ENCODE results near the gene SLC24A3.

SLC24A3 gene

DNA sequence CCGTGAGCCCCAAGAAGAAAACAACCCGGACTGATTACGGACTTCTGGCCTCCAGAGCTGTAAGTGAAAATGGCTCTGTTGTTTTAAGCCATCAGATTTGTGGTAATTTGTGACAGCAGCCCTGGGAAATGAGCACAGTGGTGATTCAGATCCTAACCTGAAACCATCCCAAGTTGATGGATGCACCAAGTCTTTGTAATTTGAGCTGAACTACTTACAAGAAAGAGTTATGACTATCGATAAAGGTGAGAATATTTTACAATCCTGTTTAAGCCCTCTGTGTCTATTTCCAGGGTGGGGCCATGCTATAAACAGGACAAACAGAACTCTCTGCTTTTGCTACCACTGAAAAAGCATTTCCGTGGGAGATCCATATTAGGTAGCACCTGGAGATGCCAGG lies 526.5 kb downstream of the SLC24A3 start:
- Histone ChIP-seq H3K9ac (ENCODE audit: low read depth, low read length) (no peak overlapping the region), H3K27me3 (ENCODE audit: control insufficient read depth, insufficient read depth, low read length) (peaks cover 27% of the 10 kb centered on the region)

DNA sequence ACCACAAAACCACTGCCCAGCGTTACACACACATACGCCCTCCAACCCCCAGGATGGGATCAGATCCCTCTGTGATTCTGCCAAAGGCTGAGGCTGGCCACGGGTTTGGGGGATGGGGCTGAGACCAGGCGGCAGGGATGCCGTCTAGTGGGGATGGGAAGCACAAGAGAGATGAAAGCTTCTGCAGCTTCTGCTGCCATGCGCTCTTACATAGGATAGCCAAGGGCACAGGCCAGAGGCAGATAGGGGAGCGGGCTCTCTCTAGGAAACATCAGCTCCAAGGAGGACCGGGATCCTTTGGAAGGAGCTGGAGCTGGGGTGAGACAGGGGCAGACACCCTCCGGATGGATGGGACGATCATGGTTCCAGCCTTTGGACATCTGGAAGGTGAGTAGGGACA lies 526.9 kb downstream of the SLC24A3 start:
- Histone ChIP-seq H3K4me1 (ENCODE audit: control insufficient read depth, insufficient read depth, low read length) (peaks cover 25% of the 10 kb centered on the region), H3K4me3 (ENCODE audit: low read length) (no peak overlapping the region), H3K4me2 (ENCODE audit: low read length) (no peak overlapping the region), H3K27me3 (ENCODE audit: control insufficient read depth, insufficient read depth, low read length) (peaks cover 27% of the 10 kb centered on the region), H3K9me3 (replicated peaks; ENCODE audit: low read length) (no peaks in the 10 kb centered on the region), H3K36me3 (ENCODE audit: insufficient read depth, low read length) (no peaks in the 10 kb centered on the region), H3K9ac (ENCODE audit: low read depth, low read length) (no peak overlapping the region)

More for the DNA sequence above, 526.5 kb downstream of the SLC24A3 start:
- Histone ChIP-seq H3K9me3 (replicated peaks; ENCODE audit: low read length) (no peaks in the 10 kb centered on the region), H3K4me3 (ENCODE audit: low read length) (no peak overlapping the region), H3K36me3 (ENCODE audit: insufficient read depth, low read length) (no peaks in the 10 kb centered on the region), H3K4me2 (ENCODE audit: low read length) (no peak overlapping the region), H3K4me1 (ENCODE audit: control insufficient read depth, insufficient read depth, low read length) (peaks cover 25% of the 10 kb centered on the region)

DNA sequence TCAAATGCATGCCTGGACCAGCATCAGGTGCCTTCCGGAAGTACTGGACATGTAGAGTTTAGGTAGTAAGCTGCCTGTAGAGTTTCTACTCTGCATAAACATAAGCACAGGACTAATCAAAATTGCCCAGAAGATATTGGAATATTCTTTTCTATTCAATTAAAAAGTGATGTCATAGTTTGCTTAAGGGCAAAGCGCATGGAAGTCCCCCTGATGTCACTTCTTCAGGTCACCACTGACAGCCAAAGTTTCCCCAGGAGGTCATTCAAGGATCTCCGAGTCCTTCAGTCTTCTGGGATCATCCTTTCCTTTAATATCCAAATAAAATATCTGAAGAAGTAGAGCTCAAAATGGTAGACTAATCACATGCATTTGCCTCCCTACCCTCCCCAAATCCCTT lies 528.1 kb downstream of the SLC24A3 start:
- Histone ChIP-seq H3K9me3 (replicated peaks; ENCODE audit: low read length) (no peaks in the 10 kb centered on the region), H3K36me3 (ENCODE audit: insufficient read depth, low read length) (no peaks in the 10 kb centered on the region), H3K9ac (ENCODE audit: low read depth, low read length) (no peak overlapping the region)

DNA sequence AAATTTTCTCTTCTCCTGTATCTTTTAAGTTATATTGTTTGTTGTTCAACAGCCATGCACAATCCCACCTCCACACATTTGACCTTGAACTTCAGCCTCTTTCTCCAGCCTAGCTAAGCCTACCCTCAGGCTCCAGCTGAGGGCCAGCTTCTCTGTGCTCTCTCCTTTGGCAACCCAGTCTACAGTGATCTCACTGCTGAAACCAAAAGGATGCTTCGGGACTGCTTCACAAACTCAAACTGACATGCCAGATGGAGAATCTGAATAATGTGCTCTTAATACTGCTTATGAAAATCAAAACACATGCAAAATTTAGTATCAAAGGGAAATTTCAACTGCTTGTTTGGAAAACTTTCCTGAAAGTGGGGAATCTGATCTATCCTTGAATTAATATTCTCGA lies 529.5 kb downstream of the SLC24A3 start:
- Histone ChIP-seq H3K9me3 (replicated peaks; ENCODE audit: low read length) (no peaks in the 10 kb centered on the region), H3K27me3 (ENCODE audit: control insufficient read depth, insufficient read depth, low read length) (peaks cover 27% of the 10 kb centered on the region), H3K9ac (ENCODE audit: low read depth, low read length) (no peak overlapping the region), H3K4me3 (ENCODE audit: low read length) (no peak overlapping the region), H3K4me2 (ENCODE audit: low read length) (no peak overlapping the region), H3K36me3 (ENCODE audit: insufficient read depth, low read length) (no peaks in the 10 kb centered on the region), H3K4me1 (ENCODE audit: control insufficient read depth, insufficient read depth, low read length) (peaks cover 6% of the 10 kb centered on the region)

More for the DNA sequence above, 528.1 kb downstream of the SLC24A3 start:
- H3K27me3 ChIP-seq (ENCODE audit: control insufficient read depth, insufficient read depth, low read length), result peaks cover 27% of the 10 kb centered on the region
- no peak overlapping the region for H3K4me3 ChIP-seq (ENCODE audit: low read length)
- H3K4me2 ChIP-seq (ENCODE audit: low read length), result no peak overlapping the region
- peaks cover 17% of the 10 kb centered on the region for H3K4me1 ChIP-seq (ENCODE audit: control insufficient read depth, insufficient read depth, low read length)

DNA sequence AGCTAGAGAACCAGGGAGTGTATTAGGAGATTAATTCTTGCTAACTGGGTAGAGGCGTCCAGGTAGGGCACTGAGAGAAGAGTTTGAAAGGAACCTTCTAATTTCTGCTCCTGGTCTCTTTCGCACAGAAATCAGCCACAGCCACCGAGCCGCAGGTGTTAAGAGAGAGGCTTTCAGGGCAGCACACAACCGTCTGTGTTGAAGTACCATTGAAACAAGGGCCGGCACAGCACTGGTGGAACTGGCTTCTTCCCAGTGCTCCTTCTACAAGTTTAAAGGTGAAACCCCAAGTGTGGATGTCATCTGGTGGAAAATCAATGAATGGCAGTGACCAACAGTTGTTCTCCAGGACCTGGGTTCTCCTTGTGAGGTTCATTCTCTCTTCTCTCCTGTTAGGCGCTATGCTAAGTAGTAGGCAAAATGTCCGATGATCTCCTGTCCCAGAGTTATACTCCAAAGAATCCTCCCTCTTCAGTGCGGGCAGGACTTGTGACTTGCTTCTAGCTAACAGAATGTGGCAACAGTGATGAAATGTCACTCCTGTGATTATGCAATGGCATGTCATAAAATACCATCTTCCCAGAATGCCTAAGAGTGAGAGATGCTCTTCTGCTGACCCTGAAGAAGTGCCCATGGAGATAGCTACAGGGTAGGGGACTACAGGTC lies 530.7 kb downstream of the SLC24A3 start:
- H3K36me3 ChIP-seq (ENCODE audit: insufficient read depth, low read length), result no peaks in the 10 kb centered on the region
- H3K4me3 ChIP-seq (ENCODE audit: low read length), result no peak overlapping the region
- no peaks in the 10 kb centered on the region for H3K4me1 ChIP-seq (ENCODE audit: control insufficient read depth, insufficient read depth, low read length)
- no peak overlapping the region for H3K9ac ChIP-seq (ENCODE audit: low read depth, low read length)
- no peaks in the 10 kb centered on the region for H3K9me3 ChIP-seq (replicated peaks; ENCODE audit: low read length)
- no peak overlapping the region for H3K4me2 ChIP-seq (ENCODE audit: low read length)
- H3K27me3 ChIP-seq (ENCODE audit: control insufficient read depth, insufficient read depth, low read length), result peaks cover 27% of the 10 kb centered on the region

DNA sequence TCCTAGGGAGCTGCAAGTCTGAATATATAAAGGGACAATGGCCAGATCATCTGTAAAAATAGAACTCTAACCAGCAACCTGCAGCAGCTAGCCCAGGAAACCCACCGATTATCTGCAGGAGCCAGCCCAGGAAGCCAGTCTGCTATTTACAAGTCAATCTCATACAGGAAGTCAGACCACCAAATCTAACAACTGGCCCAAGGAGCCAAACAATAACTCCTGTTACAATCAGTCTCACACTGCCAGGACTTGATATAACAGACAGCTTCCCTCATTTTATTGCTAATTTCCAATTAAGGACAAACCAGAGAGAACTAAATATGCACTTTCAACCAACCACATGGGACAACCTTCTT lies 531.2 kb downstream of the SLC24A3 start:
- Histone ChIP-seq H3K27me3 (ENCODE audit: control insufficient read depth, insufficient read depth, low read length) (peaks cover 28% of the 10 kb centered on the region), H3K4me1 (ENCODE audit: control insufficient read depth, insufficient read depth, low read length) (no peaks in the 10 kb centered on the region), H3K4me2 (ENCODE audit: low read length) (no peak overlapping the region), H3K9ac (ENCODE audit: low read depth, low read length) (no peak overlapping the region), H3K9me3 (replicated peaks; ENCODE audit: low read length) (no peaks in the 10 kb centered on the region), H3K4me3 (ENCODE audit: low read length) (no peak overlapping the region), H3K36me3 (ENCODE audit: insufficient read depth, low read length) (no peaks in the 10 kb centered on the region)

DNA sequence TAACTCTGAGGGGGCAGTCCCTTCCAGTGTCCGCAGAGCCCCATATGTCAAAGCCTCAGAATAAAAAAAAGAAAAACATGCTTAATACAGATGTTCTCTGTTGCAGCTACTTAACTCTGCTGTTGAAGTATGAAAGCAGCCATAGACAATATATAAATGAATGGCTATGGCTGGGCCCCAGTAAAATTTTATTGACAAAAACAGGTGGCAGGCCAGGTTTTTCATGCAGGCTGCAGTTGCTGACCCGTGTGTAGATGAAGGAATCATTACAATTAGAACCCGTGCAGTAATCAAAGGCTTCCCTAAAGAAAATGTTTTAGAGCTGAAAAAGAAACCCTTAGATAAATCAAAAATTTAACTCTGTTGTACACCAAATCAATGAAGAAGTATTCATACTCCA lies 532.7 kb downstream of the SLC24A3 start:
- Histone ChIP-seq H3K4me3 (ENCODE audit: low read length) (no peak overlapping the region), H3K27me3 (ENCODE audit: control insufficient read depth, insufficient read depth, low read length) (peaks cover 41% of the 10 kb centered on the region), H3K36me3 (ENCODE audit: insufficient read depth, low read length) (no peaks in the 10 kb centered on the region), H3K9me3 (replicated peaks; ENCODE audit: low read length) (no peaks in the 10 kb centered on the region), H3K9ac (ENCODE audit: low read depth, low read length) (no peak overlapping the region), H3K4me2 (ENCODE audit: low read length) (no peak overlapping the region), H3K4me1 (ENCODE audit: control insufficient read depth, insufficient read depth, low read length) (no peaks in the 10 kb centered on the region)

DNA sequence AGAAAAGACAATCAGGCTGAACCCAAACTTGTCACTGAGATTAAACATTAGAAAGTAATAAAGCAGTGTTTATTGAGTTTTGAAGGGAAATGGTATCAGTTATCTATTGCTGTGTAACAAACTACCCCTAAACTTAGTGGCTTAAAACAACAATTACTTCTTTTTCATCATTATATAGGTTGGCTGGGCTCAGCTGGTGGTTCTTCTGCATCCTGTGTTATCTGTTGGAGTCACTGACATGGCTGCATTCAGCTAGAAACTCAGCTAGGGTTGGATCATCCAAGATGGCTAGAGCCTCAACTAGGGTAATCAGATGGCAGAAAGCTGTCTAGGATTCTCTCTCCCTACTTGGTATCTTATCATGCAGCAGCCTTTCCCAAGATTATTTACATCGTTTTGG lies 533.1 kb downstream of the SLC24A3 start:
- Histone ChIP-seq H3K9me3 (replicated peaks; ENCODE audit: low read length) (no peaks in the 10 kb centered on the region), H3K4me2 (ENCODE audit: low read length) (no peak overlapping the region), H3K36me3 (ENCODE audit: insufficient read depth, low read length) (no peaks in the 10 kb centered on the region), H3K27me3 (ENCODE audit: control insufficient read depth, insufficient read depth, low read length) (peaks cover 42% of the 10 kb centered on the region), H3K9ac (ENCODE audit: low read depth, low read length) (no peak overlapping the region), H3K4me1 (ENCODE audit: control insufficient read depth, insufficient read depth, low read length) (no peaks in the 10 kb centered on the region), H3K4me3 (ENCODE audit: low read length) (no peak overlapping the region)

DNA sequence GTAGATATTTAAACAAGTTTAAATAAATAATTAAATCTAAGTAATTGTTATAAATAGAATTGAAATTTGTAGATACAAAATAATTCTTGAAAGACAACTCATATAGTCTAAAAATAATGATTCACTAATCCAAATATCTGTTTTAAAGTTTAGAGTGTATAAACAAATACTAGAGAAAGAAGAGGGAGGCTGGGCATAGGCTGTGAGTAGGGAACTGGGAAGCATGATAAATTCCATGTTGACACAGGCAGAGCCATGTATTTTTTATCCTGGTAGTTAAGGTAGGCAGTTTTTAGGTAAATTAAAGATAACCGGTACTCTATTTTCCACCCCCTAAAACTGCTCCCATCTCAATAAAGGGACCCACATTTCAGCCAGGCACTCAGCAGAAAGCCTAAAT lies 534.0 kb downstream of the SLC24A3 start:
- Histone ChIP-seq H3K9me3 (replicated peaks; ENCODE audit: low read length) (no peaks in the 10 kb centered on the region), H3K9ac (ENCODE audit: low read depth, low read length) (no peak overlapping the region), H3K4me1 (ENCODE audit: control insufficient read depth, insufficient read depth, low read length) (no peaks in the 10 kb centered on the region), H3K36me3 (ENCODE audit: insufficient read depth, low read length) (no peaks in the 10 kb centered on the region), H3K4me3 (ENCODE audit: low read length) (no peak overlapping the region), H3K27me3 (ENCODE audit: control insufficient read depth, insufficient read depth, low read length) (peaks cover 42% of the 10 kb centered on the region), H3K4me2 (ENCODE audit: low read length) (no peak overlapping the region)

DNA sequence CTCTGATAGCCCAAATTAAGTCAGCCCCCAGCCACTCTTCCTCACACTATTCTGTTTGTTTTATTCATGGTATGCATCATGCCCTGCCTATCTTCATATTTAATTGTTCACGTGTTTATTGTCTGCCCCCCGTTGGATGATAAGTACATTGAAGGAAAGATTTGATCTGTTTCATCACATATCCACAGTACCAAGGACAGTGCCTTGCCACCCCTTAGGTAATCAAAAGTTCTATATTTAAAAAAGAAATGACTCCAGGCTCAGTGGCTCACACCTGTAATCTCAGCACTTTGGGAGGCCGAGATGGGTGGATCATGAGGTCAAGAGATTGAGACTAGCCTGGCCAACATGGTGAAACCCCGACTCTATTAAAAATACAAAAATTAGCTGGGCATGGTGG lies 535.5 kb downstream of the SLC24A3 start:
- H3K9me3 ChIP-seq (replicated peaks; ENCODE audit: low read length), result no peaks in the 10 kb centered on the region
- no peaks in the 10 kb centered on the region for H3K4me1 ChIP-seq (ENCODE audit: control insufficient read depth, insufficient read depth, low read length)
- H3K27me3 ChIP-seq (ENCODE audit: control insufficient read depth, insufficient read depth, low read length), result peaks cover 37% of the 10 kb centered on the region
- H3K4me3 ChIP-seq (ENCODE audit: low read length), result no peak overlapping the region
- H3K4me2 ChIP-seq (ENCODE audit: low read length), result no peak overlapping the region
- H3K9ac ChIP-seq (ENCODE audit: low read depth, low read length), result no peak overlapping the region
- H3K36me3 ChIP-seq (ENCODE audit: insufficient read depth, low read length), result no peaks in the 10 kb centered on the region

DNA sequence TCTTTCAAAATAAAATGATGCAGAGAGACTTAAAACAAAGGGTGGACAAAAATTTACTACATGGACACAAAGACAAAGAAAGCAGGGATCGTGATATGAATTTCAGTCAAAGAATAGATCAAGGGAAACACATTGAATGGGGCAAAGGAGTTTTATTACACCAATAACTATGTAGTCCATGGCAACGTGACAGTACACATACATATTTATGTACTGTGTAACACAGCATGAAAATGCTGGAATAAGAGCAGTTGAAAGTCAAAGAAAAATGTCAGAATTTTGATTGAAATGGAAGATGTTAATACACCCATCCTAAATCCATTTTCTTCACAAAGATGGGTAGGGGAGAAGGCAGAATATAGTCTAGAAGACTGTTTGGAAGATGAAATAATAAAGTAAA lies 536.2 kb downstream of the SLC24A3 start:
- Histone ChIP-seq H3K9me3 (replicated peaks; ENCODE audit: low read length) (no peaks in the 10 kb centered on the region), H3K4me1 (ENCODE audit: control insufficient read depth, insufficient read depth, low read length) (no peaks in the 10 kb centered on the region), H3K36me3 (ENCODE audit: insufficient read depth, low read length) (no peaks in the 10 kb centered on the region), H3K9ac (ENCODE audit: low read depth, low read length) (no peak overlapping the region), H3K4me2 (ENCODE audit: low read length) (no peak overlapping the region), H3K27me3 (ENCODE audit: control insufficient read depth, insufficient read depth, low read length) (peaks cover 31% of the 10 kb centered on the region), H3K4me3 (ENCODE audit: low read length) (no peak overlapping the region)

DNA sequence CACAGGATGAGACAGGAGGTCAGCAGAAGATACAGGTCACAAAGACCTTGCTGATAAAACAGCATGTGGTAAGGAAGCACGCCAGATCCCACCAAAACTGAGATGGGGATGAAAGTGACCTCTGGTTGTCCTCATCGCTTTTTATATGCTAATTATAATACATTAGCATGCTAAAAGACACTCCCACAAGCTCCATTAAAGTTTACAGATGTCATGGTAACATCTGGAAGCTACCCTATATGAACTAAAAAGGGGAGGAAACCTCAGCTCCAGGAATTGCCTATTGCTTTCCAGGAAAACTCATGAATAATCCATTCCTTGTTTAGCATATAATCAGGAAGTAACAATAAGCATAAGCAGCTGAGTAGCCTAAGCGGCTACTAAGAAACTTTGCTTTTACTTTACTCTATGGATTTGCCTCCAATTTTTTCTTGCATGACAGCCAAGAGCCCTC lies 537.2 kb downstream of the SLC24A3 start:
- Histone ChIP-seq H3K4me1 (ENCODE audit: control insufficient read depth, insufficient read depth, low read length) (no peaks in the 10 kb centered on the region), H3K36me3 (ENCODE audit: insufficient read depth, low read length) (no peaks in the 10 kb centered on the region), H3K4me2 (ENCODE audit: low read length) (no peak overlapping the region), H3K4me3 (ENCODE audit: low read length) (no peak overlapping the region), H3K27me3 (ENCODE audit: control insufficient read depth, insufficient read depth, low read length) (peaks cover 28% of the 10 kb centered on the region), H3K9ac (ENCODE audit: low read depth, low read length) (no peak overlapping the region), H3K9me3 (replicated peaks; ENCODE audit: low read length) (no peaks in the 10 kb centered on the region)
